SH-SY5Y (cell line): ENCODE data around the gene UFSP2.

Experiments used
- GATA2 ChIP-seq: IDR thresholded peaks from 2 replicates; pipeline ENCODE4 v1.6.1; 2011; ENCODE audit warnings: mild to moderate bottlenecking, low read depth, low read length
- GATA3 ChIP-seq: IDR thresholded peaks from 2 replicates; pipeline ENCODE4 v1.6.1; 2011; ENCODE audit warnings: low read depth, mild to moderate bottlenecking, low read length, moderate library complexity

DNA sequence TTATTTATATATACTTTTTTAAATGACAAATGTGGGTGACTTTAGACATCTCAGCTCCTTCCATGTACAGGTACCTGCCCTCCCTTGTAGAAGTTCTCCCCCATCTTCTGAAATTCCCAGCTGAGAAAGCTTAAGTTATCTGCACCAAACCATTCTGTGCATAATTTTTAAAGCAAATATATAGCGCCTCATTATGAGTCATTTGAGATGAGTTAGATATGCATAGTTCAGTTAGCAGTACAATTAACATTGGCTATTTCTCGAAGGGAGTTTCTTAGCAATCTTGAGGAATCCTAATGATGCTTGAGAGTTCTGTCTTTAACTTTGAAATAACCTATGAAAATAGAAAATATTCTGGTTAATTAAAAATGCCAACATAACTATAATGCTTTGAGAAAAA lies 19.4 kb upstream of the UFSP2 start:
- TF ChIP-seq GATA2, result no peak
- TF ChIP-seq GATA3, result no peak
